Activated naive CD8-positive, alpha-beta T cell treated with anti-CD3 and anti-CD28 coated beads for 36 hours (primary cell): ENCODE measurements around the gene CLCNKB. TPM values are rescaled to one million over a fixed set of nuclear protein-coding genes. Genes with fewer than 3 reads are reported as not detected.

Experiments used
- DNase-seq: peaks from one replicate; pipeline ENCODE4 v3.0.0; 2021
- H3K27ac Mint-ChIP-seq: one replicate; pipeline ENCODE4 v1.8.0; 2022; ENCODE audit warnings: mild to moderate bottlenecking, moderate library complexity, mixed read lengths
- H3K27me3 Mint-ChIP-seq: one replicate; pipeline ENCODE4 v1.8.0; 2022; ENCODE audit warnings: mild to moderate bottlenecking, mixed read lengths
- H3K36me3 Mint-ChIP-seq: one replicate; pipeline ENCODE4 v1.8.0; 2021; ENCODE audit warnings: mild to moderate bottlenecking, mixed read lengths
- H3K4me1 Mint-ChIP-seq: one replicate; pipeline ENCODE4 v1.8.0; 2021; ENCODE audit warnings: mixed read lengths
- H3K4me3 Mint-ChIP-seq: one replicate; pipeline ENCODE4 v1.8.0; 2022; ENCODE audit warnings: mild to moderate bottlenecking, moderate library complexity, mixed read lengths
- H3K9me3 Mint-ChIP-seq: one replicate; pipeline ENCODE4 v1.8.0; 2022; ENCODE audit warnings: mixed read lengths
- total RNA-seq, 2 experiments: library from RNA; stranded (reverse); gene quantifications; one replicate each; pipeline ENCODE4 v1.2.3, GENCODE V29; 2021

The CLCNKB gene
- total RNA-seq, 2 experiments from 2014 or later = not detected

- H3K9me3 Mint-ChIP-seq = no peaks in the 10 kb centered on the region
- peaks cover 15% of the 10 kb centered on the region for H3K27me3 Mint-ChIP-seq
- H3K4me3 Mint-ChIP-seq = peak overlapping the region; percentile 53
- no peak overlapping the region for H3K27ac Mint-ChIP-seq
- no peaks in the 10 kb centered on the region for H3K36me3 Mint-ChIP-seq
- H3K4me1 Mint-ChIP-seq = peaks cover 7% of the 10 kb centered on the region
- DNase-seq = no peak
These were observed 31.5 kb upstream of the CLCNKB start for GRCh38 chr1:16011936-16012589.

GRCh38 chr1:16012590-16013219, 30.9 kb upstream of the CLCNKB start:
- peak overlapping the region; percentile 53 for H3K4me3 Mint-ChIP-seq
- H3K9me3 Mint-ChIP-seq = no peaks in the 10 kb centered on the region
- H3K27me3 Mint-ChIP-seq = peaks cover 15% of the 10 kb centered on the region
- no peak overlapping the region for H3K27ac Mint-ChIP-seq
- DNase-seq = peak; percentile 41
- peaks cover 6% of the 10 kb centered on the region for H3K4me1 Mint-ChIP-seq
- H3K36me3 Mint-ChIP-seq = no peaks in the 10 kb centered on the region

GRCh38 chr1:16013220-16013907, 30.2 kb upstream of the CLCNKB start:
- no peak overlapping the region for H3K27ac Mint-ChIP-seq
- H3K4me3 Mint-ChIP-seq = no peak overlapping the region
- H3K36me3 Mint-ChIP-seq = no peaks in the 10 kb centered on the region
- peak; percentile 76 for DNase-seq
- H3K9me3 Mint-ChIP-seq = no peaks in the 10 kb centered on the region
- peaks cover 15% of the 10 kb centered on the region for H3K27me3 Mint-ChIP-seq
- H3K4me1 Mint-ChIP-seq = peaks cover 6% of the 10 kb centered on the region

GRCh38 chr1:16013908-16014258, 29.7 kb upstream of the CLCNKB start:
- Mint-ChIP-seq H3K36me3 (no peaks in the 10 kb centered on the region), H3K27ac (no peak overlapping the region), H3K4me3 (no peak overlapping the region), H3K27me3 (peaks cover 15% of the 10 kb centered on the region), H3K9me3 (no peaks in the 10 kb centered on the region), H3K4me1 (peaks cover 6% of the 10 kb centered on the region)
- no peak for DNase-seq

- H3K9me3 Mint-ChIP-seq = no peaks in the 10 kb centered on the region
- no peak for DNase-seq
- peaks cover 6% of the 10 kb centered on the region for H3K4me1 Mint-ChIP-seq
- no peaks in the 10 kb centered on the region for H3K36me3 Mint-ChIP-seq
- H3K4me3 Mint-ChIP-seq = no peak overlapping the region
- H3K27me3 Mint-ChIP-seq = peaks cover 15% of the 10 kb centered on the region
- H3K27ac Mint-ChIP-seq = no peak overlapping the region
These were observed 28.8 kb upstream of the CLCNKB start for GRCh38 chr1:16014509-16015482.

DNA sequence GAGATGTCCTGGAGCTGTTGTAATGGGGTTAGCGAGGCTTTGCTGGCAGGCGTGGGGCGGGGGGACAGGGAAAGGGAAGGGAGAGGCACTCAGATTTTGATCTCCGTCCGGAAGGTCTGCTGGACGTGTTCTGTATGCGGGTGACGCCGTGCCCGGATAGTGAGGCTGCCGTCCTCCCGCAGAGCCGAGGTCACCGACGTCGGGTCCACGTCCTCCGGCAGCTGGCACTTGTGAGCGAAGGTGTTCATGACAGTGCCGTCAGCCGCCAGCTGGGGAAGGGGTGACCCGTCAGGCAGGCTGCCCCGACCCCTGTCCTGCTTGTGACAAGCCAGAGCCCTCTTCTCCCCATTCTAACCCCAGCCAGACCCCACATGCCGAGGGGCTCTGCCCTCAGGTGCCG, 28.1 kb upstream of the CLCNKB start:
- no peak overlapping the region for H3K27ac Mint-ChIP-seq
- H3K36me3 Mint-ChIP-seq = no peaks in the 10 kb centered on the region
- peaks cover 15% of the 10 kb centered on the region for H3K27me3 Mint-ChIP-seq
- no peak for DNase-seq
- H3K9me3 Mint-ChIP-seq = no peaks in the 10 kb centered on the region
- H3K4me3 Mint-ChIP-seq = no peak overlapping the region
- peaks cover 6% of the 10 kb centered on the region for H3K4me1 Mint-ChIP-seq

GRCh38 chr1:16015960-16016901, 27.4 kb upstream of the CLCNKB start:
- Mint-ChIP-seq H3K4me3 (no peak overlapping the region), H3K4me1 (peaks cover 6% of the 10 kb centered on the region), H3K9me3 (no peaks in the 10 kb centered on the region), H3K27me3 (peaks cover 15% of the 10 kb centered on the region), H3K27ac (no peak overlapping the region), H3K36me3 (no peaks in the 10 kb centered on the region)
- DNase-seq = no peak

DNA sequence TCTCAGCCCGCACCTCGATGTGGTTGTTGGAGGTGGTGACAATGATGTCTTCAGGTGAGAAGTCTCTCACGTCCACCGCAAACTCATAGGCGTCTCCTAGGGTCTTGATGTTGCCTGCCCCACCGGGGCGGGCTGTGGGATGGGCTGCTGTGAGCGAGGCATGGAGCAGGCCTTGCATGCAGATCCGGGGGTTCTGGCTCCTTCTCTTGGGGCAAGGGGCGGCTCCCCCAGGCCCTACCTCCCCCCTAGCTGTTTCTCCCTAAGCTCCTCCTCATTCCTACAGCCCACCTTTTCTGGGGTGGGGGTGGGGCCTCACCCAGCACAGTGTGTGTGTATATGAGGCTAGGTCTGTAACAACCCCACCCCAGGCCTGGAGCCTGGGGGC, 26.5 kb upstream of the CLCNKB start:
- no peaks in the 10 kb centered on the region for H3K9me3 Mint-ChIP-seq
- peaks cover 6% of the 10 kb centered on the region for H3K4me1 Mint-ChIP-seq
- H3K27ac Mint-ChIP-seq = no peak overlapping the region
- no peak overlapping the region for H3K4me3 Mint-ChIP-seq
- H3K27me3 Mint-ChIP-seq = peaks cover 14% of the 10 kb centered on the region
- DNase-seq = no peak
- H3K36me3 Mint-ChIP-seq = no peaks in the 10 kb centered on the region

DNA sequence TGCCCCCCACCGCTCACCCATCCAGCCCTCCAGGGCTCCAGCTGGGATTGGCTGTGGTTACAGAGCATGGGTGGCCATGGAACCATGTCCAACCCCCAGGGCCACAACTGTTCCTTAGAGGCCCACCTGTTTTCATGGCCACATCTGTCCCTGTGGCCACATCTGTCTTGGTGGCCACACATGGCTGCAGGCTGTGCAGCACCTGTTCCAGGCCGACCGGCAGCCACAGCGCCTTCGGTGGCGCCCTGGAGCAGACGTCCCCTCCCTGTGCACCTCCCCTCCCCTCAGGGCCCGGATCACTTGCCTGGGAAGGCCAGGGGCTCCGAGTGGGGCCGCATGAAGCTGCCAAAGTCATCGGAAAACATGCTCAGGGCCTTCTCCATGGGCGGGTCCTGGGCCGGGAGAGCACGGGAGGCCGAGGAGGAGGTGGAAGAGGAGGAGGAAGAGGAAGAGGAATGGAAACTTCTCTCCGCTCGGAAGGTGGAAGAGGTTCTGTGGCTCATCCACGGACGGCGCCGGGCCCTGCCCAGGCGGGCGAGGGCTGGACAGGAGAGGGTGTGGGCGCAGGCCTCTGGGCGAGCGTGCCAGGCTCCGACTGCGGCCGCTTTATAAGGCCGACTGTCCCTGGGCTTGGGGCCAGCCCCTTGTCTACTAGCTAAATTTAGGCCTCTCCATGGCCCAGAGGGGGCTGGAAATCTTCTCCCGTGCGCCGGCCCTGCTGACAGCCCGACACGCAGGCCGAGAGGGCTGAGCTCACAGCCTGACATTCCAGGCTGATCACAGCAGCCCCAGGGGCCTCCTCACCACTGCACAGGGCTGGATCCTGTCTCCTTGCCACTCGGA, 25.9 kb upstream of the CLCNKB start, which contains the start of gene HSPB7:
Gene HSPB7, minus strand, starts transcription at position 583 of the 843 bp plus-strand sequence. Its CDS starts 80 bp downstream, at position 503.
- Mint-ChIP-seq H3K4me1 (peaks cover 3% of the 10 kb centered on the region), H3K27ac (no peak within 1 kb of the TSS)
- no peak for DNase-seq

GRCh38 chr1:16018308-16018707, 25.3 kb upstream of the CLCNKB start:
- H3K9me3 Mint-ChIP-seq = no peaks in the 10 kb centered on the region
- DNase-seq = no peak
- peaks cover 3% of the 10 kb centered on the region for H3K4me1 Mint-ChIP-seq
- H3K36me3 Mint-ChIP-seq = no peaks in the 10 kb centered on the region
- H3K27ac Mint-ChIP-seq = no peak overlapping the region
- no peak overlapping the region for H3K4me3 Mint-ChIP-seq
- H3K27me3 Mint-ChIP-seq = peaks cover 8% of the 10 kb centered on the region

More for the DNA sequence above, 25.9 kb upstream of the CLCNKB start, which contains the start of gene HSPB7:
- H3K4me3 Mint-ChIP-seq = no peak within 1 kb of the TSS
- H3K9me3 Mint-ChIP-seq = no peaks in the 10 kb centered on the region
- peaks cover 8% of the 10 kb centered on the region for H3K27me3 Mint-ChIP-seq
- H3K36me3 Mint-ChIP-seq = no peaks in the 10 kb centered on the region

GRCh38 chr1:16018749-16019643, 24.6 kb upstream of the CLCNKB start:
- DNase-seq = no peak
- Mint-ChIP-seq H3K36me3 (no peaks in the 10 kb centered on the region), H3K27ac (no peak overlapping the region), H3K9me3 (no peaks in the 10 kb centered on the region), H3K4me3 (no peak overlapping the region), H3K27me3 (peaks cover 8% of the 10 kb centered on the region), H3K4me1 (no peaks in the 10 kb centered on the region)

- no peaks in the 10 kb centered on the region for H3K36me3 Mint-ChIP-seq
- H3K4me3 Mint-ChIP-seq = no peak overlapping the region
- H3K4me1 Mint-ChIP-seq = no peaks in the 10 kb centered on the region
- H3K9me3 Mint-ChIP-seq = no peaks in the 10 kb centered on the region
- H3K27ac Mint-ChIP-seq = no peak overlapping the region
- peaks cover 6% of the 10 kb centered on the region for H3K27me3 Mint-ChIP-seq
- no peak for DNase-seq
These were observed 23.8 kb upstream of the CLCNKB start for GRCh38 chr1:16019644-16020277.
